ENCODE results near the gene UGT2A2. TPM values are rescaled to one million over a fixed set of nuclear protein-coding genes. Genes with fewer than 3 reads are reported as not detected.

Gene UGT2A2
- polyA plus RNA-seq, 1 of the 3 experiments (the other 2 are of a cell fraction), result not detected

DNA sequence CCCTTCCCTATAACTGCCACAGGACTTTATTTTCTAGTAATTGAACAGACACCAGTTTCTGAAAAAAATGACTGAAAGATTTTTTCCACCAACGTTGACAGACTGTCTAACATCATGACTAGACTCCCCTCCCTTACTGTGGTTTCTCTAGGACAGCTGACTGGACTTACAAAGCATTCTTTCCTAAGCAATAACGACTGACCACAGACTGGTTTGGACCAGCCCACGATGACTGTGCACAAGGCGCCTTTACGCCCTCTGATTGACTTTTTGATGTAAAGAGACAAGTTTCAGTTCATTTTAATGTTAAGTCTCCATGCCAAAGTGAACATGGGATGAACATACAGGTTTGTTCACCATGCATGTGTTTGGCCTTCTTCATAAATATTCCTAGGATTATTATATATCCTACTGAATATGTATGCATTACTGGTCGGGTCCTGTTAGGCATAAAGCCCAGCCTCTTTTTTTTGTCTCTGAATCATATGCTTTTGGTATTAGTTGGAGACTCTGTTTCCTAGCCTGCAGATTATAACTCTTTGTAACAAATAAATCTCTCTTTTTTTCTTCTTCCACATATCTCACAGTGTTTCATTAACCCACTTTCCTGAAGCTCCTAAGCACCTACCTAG, 93.2 kb downstream of the UGT2A2 start:
- Histone ChIP-seq H3K4me2 (no peak overlapping the region), H3K9me2 (no peaks in the 10 kb centered on the region; the same call in 1 of the 2 replicates), H4K20me1 (ENCODE audit: insufficient read depth) (no peaks in the 10 kb centered on the region), H3K4me3 (ENCODE audit: low read depth in 2 of 2, low read length in 1 of 2) (no peak overlapping the region), H3K79me2 (ENCODE audit: insufficient read depth) (no peaks in the 10 kb centered on the region), H2AFZ (ENCODE audit: low read depth) (no peak overlapping the region), H3K9me3 (no peaks in the 10 kb centered on the region), H3K9ac (no peak overlapping the region), H3K36me3 (replicated peaks in 1 of 2; ENCODE audit: control insufficient read depth in 1 of 2, insufficient read depth in 2 of 2, low read length in 1 of 2) (no peaks in the 10 kb centered on the region), H3K27me3 (ENCODE audit: insufficient read depth) (no peaks in the 10 kb centered on the region), H3K4me1 (ENCODE audit: control insufficient read depth in 1 of 2, insufficient read depth in 2 of 2, low read depth in 1 of 2, low read length in 1 of 2) (no peaks in the 10 kb centered on the region), H3K27ac (ENCODE audit: low read depth in 2 of 2, low read length in 1 of 2) (no peak overlapping the region), H3F3A (replicated peaks; ENCODE audit: insufficient read depth) (no peaks in the 10 kb centered on the region)
- ChIA-PET CTCF (no interaction called here), POLR2A (no interaction called here)
- TF ChIP-seq, protein P1, sequence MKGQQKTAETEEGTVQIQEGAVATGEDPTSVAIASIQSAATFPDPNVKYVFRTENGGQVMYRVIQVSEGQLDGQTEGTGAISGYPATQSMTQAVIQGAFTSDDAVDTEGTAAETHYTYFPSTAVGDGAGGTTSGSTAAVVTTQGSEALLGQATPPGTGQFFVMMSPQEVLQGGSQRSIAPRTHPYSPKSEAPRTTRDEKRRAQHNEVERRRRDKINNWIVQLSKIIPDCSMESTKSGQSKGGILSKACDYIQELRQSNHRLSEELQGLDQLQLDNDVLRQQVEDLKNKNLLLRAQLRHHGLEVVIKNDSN (IDR thresholded peaks at IDR 0.05; ENCODE audit: borderline replicate concordance, low read depth), result no peak
- no peak for TF ChIP-seq NRF1 (IDR thresholded peaks at IDR 0.05; ENCODE audit: low read depth, low read length)
- TF ChIP-seq ELF1 (IDR thresholded peaks at IDR 0.05), result no peak
- 2% methylated on average over 6 of the region's 6 CpGs for WGBS (ENCODE audit: low lambda C conversion rate)
- no peak for DNase-seq

Small RNAs within 50 kb of the gene (small RNA-seq; reads per million reads assigned to genes)
- gene UGT2A2, result 0 reads per million in 7 experiments

Other genes starting within 250 kb of the UGT2A2 start
- not detected in 2 replicates for gene UGT2B4, start 143.7 kb downstream of the UGT2A2 start, polyA plus RNA-seq (2012; rRNA removed)
- gene UGT2A1, start 13.6 kb upstream of the UGT2A2 start, polyA plus RNA-seq (2012; rRNA removed), result 0.10 and 0.19 TPM in 2 replicates
- 14.7 and 22.4 TPM in 2 replicates for gene SULT1B1, start 121.0 kb upstream of the UGT2A2 start, polyA plus RNA-seq (2012; rRNA removed)
- gene SULT1E1, start 220.5 kb upstream of the UGT2A2 start, polyA plus RNA-seq (2012; rRNA removed), result 13.7 and 21.5 TPM in 2 replicates